ENCODE results near the gene SETSIP.

SETSIP gene

DNA sequence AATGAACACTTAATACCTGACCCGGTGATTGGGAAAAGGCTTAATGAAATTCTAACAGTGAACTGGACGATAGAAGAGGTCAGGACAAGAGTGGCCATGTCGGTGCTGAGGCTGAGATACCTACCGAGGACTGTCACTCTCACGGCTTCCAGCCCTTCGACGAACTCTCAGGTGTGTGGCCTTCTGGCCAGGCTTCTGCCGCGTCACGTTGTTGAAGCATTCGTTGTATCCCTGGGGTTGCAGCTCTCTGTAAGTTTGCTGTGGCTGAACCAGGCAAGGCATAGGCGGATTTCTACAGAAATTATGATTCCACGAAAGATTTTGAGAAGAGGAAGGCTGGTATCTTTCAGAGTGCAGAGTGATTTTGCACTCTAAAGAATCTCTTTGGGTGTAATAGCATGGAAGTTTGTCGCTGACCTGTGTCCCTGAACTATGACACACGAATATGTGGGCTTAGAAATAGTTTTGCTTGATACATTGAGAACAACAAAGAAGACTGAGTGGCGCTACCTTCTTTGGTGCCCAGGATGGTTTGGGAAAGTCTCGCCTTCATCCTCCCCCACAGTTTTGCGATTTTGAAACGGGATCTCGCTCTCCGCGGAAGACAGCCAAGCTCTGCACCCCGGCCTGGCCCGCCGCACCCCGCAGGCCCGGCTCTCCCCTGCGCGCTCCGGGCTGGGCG lies 45.8 kb downstream of the SETSIP start:
- TF ChIP-seq GATA3 (IDR thresholded peaks at IDR 0.05; ENCODE audit: low read depth, low read length): no peak
- TF ChIP-seq GATA2 (IDR thresholded peaks at IDR 0.05; ENCODE audit: low read depth, low read length): no peak

DNA sequence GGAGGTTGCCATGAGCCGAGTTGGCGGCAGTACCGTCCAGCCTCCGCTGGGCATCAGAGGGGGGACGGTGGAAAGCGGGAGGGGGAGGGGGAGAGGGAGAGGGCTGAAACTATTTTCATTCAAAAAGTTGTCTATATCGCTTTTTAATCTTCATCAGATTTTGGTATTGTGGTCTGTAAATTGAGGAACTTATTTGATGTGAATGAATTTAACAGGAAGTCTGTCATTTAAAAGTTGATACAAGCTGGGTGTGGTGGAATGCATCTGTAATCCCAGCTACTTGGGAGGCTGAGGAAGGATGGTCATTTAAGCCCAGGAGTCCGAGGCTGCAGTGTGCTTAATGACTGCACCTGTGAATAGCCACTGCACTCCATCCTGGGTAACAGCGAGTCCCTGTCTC lies 48.4 kb downstream of the SETSIP start:
- TF ChIP-seq GATA2 (IDR thresholded peaks at IDR 0.05; ENCODE audit: low read depth, low read length) (no peak), GATA3 (IDR thresholded peaks at IDR 0.05; ENCODE audit: low read depth, low read length) (no peak)
